Measurements from ENCODE around the gene CYTH4.

- TF ChIP-seq CTCF (conservative IDR thresholded peaks at IDR 0.05) (no peak), EZH2 (IDR thresholded peaks at IDR 0.05; ENCODE audit: low read depth) (no peak)
These were observed 41.9 kb upstream of the CYTH4 start for GRCh38 chr22:37240240-37240940.
